Esophagus muscularis mucosa (tissue), 4 donors: ENCODE data around the gene DENR. TPM values are rescaled to one million over a fixed set of nuclear protein-coding genes. Genes with fewer than 3 reads are reported as not detected.
A peak's percentile ranks its signal among the peaks of the same experiment; 100 is the strongest.
"Not testable (repeated sequence)": the region's sequence is repeated elsewhere in the genome, so short reads cannot be mapped to it uniquely, and the experiment has no call there.

Source experiments
- DNase-seq: peaks from one replicate; pipeline ENCODE4 v3.0.0-alpha.2; 2017; ENCODE audit errors: extremely low spot score
- H3K27ac ChIP-seq, 4 donors: fragments of 200-600 bp; sonication (generic); replicated peaks in 1 of 4; 1 replicate in 3 of 4; 2 replicates in 1 of 4; pipeline ENCODE4 v1.5.1; 2016 to 2019; ENCODE audit warnings: mild to moderate bottlenecking in 1 of 4
- H3K27me3 ChIP-seq, 4 donors: fragments of 200-600 bp; sonication (generic); one replicate each; pipeline versions ENCODE4 v1.5.1 to v1.6.0; 2016 to 2019
- H3K36me3 ChIP-seq, 4 donors: fragments of 200-600 bp; sonication (generic); one replicate each; pipeline ENCODE4 v1.5.1; 2016 to 2019
- H3K4me1 ChIP-seq, 4 donors: fragments of 200-600 bp; sonication (generic); one replicate each; pipeline ENCODE4 v1.5.1; 2016 to 2019
- H3K4me3 ChIP-seq, 4 donors: fragments of 200-600 bp; sonication (generic); 1 replicate in 2 of 4; 2 replicates in 2 of 4; pipeline ENCODE4 v1.5.1; 2016 to 2019; ENCODE audit warnings: mild to moderate bottlenecking in 4 of 4, moderate library complexity in 1 of 4
- H3K9me3 ChIP-seq, 4 donors: fragments of 200-600 bp; sonication (generic); 1 replicate in 3 of 4; 2 replicates in 1 of 4; pipeline ENCODE4 v1.5.1; 2016 to 2019
- EP300 ChIP-seq: sonication (generic); formaldehyde crosslinking; IDR thresholded peaks from one replicate; pipeline ENCODE4 v1.6.1; 2017; ENCODE audit warnings: antibody characterized with exemption
- POLR2A ChIP-seq: fragments of 450-650 bp; IDR thresholded peaks from one replicate; pipeline ENCODE4 v1.6.1; 2017; ENCODE audit warnings: antibody characterized with exemption, moderate library complexity, mild to moderate bottlenecking, low read depth
- POLR2AphosphoS5 ChIP-seq, 2 donors: sonication (generic); formaldehyde crosslinking; IDR thresholded peaks; one replicate each; pipeline ENCODE4 v1.6.1; 2017; ENCODE audit warnings: antibody characterized with exemption in 2 of 2
- WGBS: methylation state at CpG from one replicate; pipeline ENCODE4 v1.1.5; 2018; 5-methylcytosine and 5-hydroxymethylcytosine counted together
- intact Hi-C: fragments of 100-400 bp; cut with DNase I; formaldehyde crosslinking; loops from one replicate; pipeline ENCODE4 v1.15.1; 2023
- total RNA-seq, 4 donors: library from RNA; depleted of rRNA; stranded (reverse); fragments of >200 nt; gene quantifications; one replicate each; pipeline versions ENCODE4 v1.1.0 to v1.2.1, GENCODE V29; 2016
- TF ChIP-seq, protein P1 (sequence below), 3 experiments: fragments of 200-600 bp in 2 of 3; fragments of 450-650 bp in 1 of 3; sonication (generic) in 2 of 3; IDR thresholded peaks; one replicate each; pipeline ENCODE4 v1.5.1; 2017 to 2019; ENCODE audit warnings: antibody characterized with exemption in 3 of 3, mild to moderate bottlenecking in 2 of 3, moderate library complexity in 1 of 3

The DENR gene, protein sequence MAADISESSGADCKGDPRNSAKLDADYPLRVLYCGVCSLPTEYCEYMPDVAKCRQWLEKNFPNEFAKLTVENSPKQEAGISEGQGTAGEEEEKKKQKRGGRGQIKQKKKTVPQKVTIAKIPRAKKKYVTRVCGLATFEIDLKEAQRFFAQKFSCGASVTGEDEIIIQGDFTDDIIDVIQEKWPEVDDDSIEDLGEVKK
- 10 to 100 TPM; 20.7 to 32.1 (median 23.7) TPM for total RNA-seq

DNA sequence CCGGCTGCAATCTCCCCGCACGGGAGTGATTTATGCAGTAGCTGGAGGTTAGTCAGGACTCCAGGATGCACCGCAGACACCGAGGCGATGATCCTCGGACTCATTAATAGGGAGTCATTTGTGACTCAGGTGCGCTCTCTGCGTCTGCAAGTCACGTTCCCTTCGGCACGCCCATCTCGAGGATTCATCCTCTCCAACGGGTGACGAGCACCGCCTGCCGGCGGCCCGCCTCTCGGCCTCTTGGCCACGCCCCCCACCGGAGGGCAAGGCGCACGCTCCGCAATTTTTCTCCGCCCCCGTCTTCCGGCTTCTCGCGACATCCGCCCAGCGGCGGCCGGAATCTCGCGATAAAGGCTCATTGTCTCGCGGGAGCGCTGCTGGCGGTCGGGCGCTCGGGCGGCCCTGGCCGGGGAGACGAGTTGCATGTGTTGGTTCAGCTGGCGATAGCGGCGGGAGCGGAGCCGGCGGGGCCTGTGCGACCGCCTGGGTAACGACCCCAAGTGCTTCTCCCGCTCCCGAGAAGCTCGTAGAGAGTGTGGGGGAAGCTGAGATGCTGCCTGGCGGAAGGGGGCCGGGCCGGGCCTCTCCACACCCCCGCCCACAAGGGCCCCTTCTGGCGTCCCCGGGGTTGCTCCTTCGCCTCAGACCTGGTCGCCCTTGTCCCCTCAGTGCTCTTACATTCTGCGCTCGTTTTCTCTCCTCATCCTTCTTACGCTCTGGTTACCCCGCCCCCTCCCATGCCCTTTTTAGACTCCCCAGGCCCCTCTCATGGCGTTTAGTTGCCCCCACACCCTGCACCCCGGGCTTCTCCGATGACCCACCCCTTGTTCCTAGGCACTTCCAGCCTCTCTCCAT is at the start of gene DENR:
DENR (plus strand) TSS at position 361 of the 855 bp plus-strand sequence. CDS start 878 bp downstream, outside the sequence.
- TF ChIP-seq POLR2AphosphoS5 (IDR thresholded peaks at IDR 0.05) (peak; percentile 94), POLR2A (peak; percentile 43), EP300 (no peak)
- TF ChIP-seq, protein P1, sequence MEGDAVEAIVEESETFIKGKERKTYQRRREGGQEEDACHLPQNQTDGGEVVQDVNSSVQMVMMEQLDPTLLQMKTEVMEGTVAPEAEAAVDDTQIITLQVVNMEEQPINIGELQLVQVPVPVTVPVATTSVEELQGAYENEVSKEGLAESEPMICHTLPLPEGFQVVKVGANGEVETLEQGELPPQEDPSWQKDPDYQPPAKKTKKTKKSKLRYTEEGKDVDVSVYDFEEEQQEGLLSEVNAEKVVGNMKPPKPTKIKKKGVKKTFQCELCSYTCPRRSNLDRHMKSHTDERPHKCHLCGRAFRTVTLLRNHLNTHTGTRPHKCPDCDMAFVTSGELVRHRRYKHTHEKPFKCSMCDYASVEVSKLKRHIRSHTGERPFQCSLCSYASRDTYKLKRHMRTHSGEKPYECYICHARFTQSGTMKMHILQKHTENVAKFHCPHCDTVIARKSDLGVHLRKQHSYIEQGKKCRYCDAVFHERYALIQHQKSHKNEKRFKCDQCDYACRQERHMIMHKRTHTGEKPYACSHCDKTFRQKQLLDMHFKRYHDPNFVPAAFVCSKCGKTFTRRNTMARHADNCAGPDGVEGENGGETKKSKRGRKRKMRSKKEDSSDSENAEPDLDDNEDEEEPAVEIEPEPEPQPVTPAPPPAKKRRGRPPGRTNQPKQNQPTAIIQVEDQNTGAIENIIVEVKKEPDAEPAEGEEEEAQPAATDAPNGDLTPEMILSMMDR (IDR thresholded peaks at IDR 0.05), result peak; percentile 80 to 97 (median 92)
- WGBS, result 0% methylated on average over 30 of the region's 73 CpGs
- intact Hi-C loops, result loop anchor here (10.0 kb wide), 2 partner anchors 118 to 228 kb away; partner anchors contain the start of genes KNTC1 and RSRC2

DNA sequence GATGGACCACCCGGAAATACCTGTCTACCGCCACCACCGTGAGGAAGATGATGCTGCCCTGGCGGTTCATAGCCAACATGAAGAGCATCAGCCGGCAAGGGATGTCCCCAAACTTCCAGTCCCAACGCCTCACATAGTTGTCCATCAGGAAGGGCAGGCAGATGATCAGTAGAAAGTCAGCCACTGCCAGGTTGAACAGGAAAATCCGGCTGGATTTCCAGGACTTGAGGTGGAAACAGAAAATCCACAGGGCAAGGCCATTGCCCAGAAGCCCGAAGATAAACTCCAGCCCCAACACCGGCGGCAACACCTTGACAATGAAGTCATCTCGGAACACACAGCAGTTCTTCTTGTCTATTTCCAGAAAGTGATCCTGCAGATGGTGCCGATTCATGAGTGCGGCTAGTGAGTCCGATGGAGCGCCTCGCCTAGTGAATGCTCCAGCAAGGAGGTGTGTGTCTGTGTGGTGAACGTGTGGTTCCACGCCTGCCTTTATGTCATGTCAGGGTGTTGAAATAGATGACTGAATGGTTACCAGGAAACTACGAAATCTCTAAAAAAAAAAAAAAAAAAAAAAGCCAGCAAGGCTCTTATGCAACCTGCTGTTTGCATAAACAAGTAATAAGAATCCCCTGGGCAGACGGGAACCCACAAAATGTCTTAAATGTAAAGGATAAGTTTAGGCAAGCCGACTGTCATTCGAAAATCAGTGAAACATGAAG is 49.6 kb upstream of the DENR start, which contains the start of gene HCAR2:
HCAR2 (minus strand) TSS at position 468 of the 722 bp plus-strand sequence; CDS start at position 394, 74 bp downstream.
- H3K4me3 ChIP-seq, H3K27ac ChIP-seq, DNase-seq, H3K36me3 ChIP-seq, H3K27me3 ChIP-seq, H3K9me3 ChIP-seq, H3K4me1 ChIP-seq, intact Hi-C loops: not testable (repeated sequence)
- 81% methylated on average over 16 of the region's 22 CpGs for WGBS

More for the DNA sequence above, at the start of gene DENR:
- DNase-seq, result peak; percentile 99
- peak within 1 kb of the TSS; percentile 71 to 91 (median 89) for H3K4me3 ChIP-seq
- H3K9me3 ChIP-seq, result no peaks in the 10 kb centered on the region
- peaks cover 0 to 37% (median 28%) of the 10 kb centered on the region in 4 donors for H3K36me3 ChIP-seq
- peaks cover 15 to 33% (median 28%) of the 10 kb centered on the region in 4 donors for H3K4me1 ChIP-seq
- H3K27me3 ChIP-seq, result no peaks in the 10 kb centered on the region
- H3K27ac ChIP-seq, result peak within 1 kb of the TSS; percentile 78 to 86 (median 84)

DNA sequence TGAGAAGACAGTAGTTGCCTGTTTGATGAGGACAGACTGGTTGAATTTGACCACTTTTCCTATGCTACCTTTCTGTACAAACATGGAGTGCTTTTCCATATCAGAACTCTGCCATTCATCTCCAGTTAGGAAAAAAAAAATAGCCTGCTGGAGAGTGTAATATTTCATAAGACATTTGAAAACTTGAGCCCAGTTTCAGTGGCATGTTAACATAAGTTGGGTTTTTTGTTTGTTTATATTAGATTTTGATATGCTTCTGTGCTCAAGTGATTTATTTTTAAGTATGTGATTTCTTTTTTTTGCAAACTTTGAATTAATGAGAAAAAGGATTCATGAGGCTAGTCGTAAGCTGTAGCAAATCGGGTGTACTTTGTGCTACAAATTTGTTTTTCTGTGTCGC is 48.8 kb upstream of the DENR start:
- H3K4me3 ChIP-seq, H3K4me1 ChIP-seq, DNase-seq, intact Hi-C loops, H3K27ac ChIP-seq, H3K27me3 ChIP-seq, H3K9me3 ChIP-seq, H3K36me3 ChIP-seq: not testable (repeated sequence)
- 92% methylated on average over 3 of the region's 3 CpGs for WGBS

DNA sequence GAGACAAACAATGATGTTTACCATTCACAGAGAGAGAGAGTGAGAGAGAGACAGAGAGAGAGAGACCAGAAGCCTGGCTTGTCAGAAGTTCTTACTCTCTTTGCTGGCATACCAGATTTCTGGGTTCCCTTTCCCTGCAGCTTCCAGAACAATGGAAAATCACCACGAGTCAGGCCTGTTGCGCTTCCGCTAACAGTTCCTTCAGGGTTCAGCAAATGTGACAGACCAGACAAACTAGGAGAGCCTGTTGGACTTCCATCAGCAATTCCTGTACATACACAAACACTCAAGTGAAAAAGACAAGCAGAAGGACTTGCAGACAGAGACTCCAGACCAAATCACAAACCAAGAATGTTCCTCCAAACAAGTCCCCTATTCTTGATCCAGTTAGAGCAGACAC is 43.3 kb upstream of the DENR start:
- H3K9me3 ChIP-seq, H3K36me3 ChIP-seq, DNase-seq, H3K27ac ChIP-seq, intact Hi-C loops, H3K27me3 ChIP-seq, H3K4me1 ChIP-seq, H3K4me3 ChIP-seq: not testable (repeated sequence)
- no CpG with 5 or more reads among the region's 3 CpGs for whole genome bisulfite sequencing

DNA sequence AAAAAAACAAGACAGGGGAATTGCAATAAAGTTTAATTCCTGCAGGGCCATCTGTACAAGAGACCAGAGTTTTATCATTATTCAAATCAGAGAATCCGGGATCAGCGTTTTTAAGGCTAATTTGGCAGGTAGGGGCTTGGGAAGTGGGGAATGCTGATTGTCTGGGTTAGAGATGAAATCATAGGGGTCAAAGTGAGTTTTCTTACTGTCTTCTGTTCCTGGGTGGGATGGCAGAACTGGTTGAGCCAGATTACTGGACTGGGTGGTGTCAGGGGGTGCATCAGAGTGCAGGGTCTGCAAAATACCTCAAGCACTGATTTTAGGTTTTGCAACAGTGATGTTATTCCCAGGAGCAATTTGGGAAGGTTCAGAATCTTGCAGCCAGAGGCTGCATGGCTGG is 42.3 kb upstream of the DENR start:
- H3K27me3 ChIP-seq, intact Hi-C loops, H3K27ac ChIP-seq, DNase-seq, H3K4me3 ChIP-seq, H3K36me3 ChIP-seq, H3K4me1 ChIP-seq, H3K9me3 ChIP-seq: not testable (repeated sequence)
- 65% methylated on average over 2 of the region's 2 CpGs for whole genome bisulfite sequencing

DNA sequence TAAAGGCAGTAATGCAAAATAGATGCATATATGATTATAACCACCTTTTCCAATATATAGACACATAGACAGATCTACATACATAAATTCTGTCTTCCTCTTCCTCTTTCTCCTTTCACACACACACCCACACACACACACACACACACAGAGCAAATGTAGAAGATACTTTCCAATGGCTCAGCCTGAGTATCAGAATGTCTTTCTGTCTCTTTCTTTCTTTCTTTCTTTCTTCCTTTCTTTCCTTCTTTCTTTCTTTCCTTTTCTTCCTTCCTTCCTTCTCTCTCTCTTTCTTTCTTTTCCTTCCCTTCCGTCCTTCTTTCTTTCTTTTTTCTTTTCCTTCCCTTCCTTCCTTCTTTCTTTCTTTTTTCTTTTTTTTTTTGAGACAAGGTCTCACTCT is 41.4 kb upstream of the DENR start:
- H3K4me3 ChIP-seq, H3K36me3 ChIP-seq, H3K9me3 ChIP-seq, H3K4me1 ChIP-seq, H3K27me3 ChIP-seq, H3K27ac ChIP-seq, intact Hi-C loops, DNase-seq: not testable (repeated sequence)
- 84% methylated on average over 1 of the region's 1 CpG for WGBS

DNA sequence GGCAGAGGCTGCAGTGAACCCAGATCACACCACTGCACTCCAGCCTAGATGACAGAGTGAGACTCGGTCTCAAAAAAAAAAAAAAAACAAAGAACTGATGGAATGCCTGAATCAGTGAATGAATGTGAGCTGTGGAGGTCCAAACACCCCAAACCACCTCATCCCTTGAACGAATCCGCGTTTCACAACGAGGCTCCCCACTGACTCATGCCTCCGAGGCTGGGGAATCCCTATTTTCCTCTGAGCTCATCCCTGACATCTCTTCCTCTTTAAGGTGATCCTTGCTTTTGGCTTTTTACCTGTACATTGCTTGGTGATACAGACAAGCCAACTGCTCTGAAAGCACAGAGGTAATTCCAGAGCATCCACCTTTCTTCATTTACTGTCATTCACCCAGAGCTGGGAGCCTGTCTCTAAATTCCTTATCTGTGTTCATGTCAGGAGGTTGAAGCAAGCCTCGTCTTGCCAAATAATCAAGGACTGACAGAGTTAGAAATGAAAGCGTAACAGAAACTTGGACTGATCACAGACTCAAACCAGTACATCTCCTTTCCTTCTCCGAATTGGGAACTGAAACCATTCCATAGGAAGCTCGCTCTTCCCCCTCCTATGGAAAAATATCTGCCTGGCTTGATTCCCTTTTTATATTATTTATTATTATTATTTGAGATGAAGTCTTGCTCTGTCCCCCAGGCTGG is 39.0 kb upstream of the DENR start:
- DNase-seq, intact Hi-C loops, H3K9me3 ChIP-seq, H3K27me3 ChIP-seq, H3K4me1 ChIP-seq, H3K36me3 ChIP-seq, H3K27ac ChIP-seq, H3K4me3 ChIP-seq: not testable (repeated sequence)
- 70% methylated on average over 4 of the region's 10 CpGs for WGBS

DNA sequence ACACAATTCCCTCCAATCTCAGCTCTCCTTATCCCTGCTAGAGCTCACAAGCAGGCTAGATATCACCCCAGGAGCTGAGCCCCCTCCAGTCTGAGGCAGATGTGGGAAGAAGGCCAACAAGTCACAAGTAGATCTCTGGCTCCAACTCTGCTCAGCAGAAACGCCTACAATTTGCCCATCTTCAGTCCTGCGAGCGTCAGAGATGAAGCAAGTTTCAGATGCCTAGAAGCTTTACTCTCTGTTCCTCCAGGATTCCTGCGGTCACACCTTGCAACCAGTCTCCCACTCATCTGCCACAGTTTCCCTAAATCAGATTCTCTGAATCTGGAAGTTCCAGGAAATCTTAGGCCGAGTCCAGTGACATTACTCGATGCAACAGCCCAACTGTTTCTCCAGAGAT is 37.4 kb upstream of the DENR start:
- H3K9me3 ChIP-seq, DNase-seq, H3K27ac ChIP-seq, H3K27me3 ChIP-seq, H3K36me3 ChIP-seq, intact Hi-C loops, H3K4me3 ChIP-seq, H3K4me1 ChIP-seq: not testable (repeated sequence)
- 74% methylated on average over 6 of the region's 6 CpGs for WGBS

DNA sequence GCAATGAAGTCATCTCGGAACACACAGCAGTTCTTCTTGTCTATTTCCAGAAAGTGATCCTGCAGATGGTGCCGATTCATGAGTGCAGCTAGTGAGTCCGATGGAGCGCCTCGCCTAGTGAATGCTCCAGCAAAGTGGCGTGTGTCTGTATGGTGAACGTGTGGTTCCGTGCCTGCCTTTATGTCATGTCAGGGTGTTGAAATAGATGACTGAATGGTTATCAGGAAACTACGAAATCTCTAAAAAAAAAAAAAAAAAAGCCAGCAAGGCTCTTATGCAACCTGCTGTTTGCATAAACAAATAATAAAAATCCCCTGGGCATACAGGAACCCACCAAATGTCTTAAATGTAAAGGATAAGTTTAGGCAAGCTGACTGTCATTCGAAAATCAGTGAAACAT is 36.0 kb upstream of the DENR start, which contains the start of gene HCAR3:
HCAR3 (minus strand) TSS at position 154 of the 400 bp plus-strand sequence; CDS start at position 80, 74 bp downstream.
- 76% methylated on average over 10 of the region's 10 CpGs for WGBS
- H3K4me3 ChIP-seq, DNase-seq, H3K27me3 ChIP-seq, intact Hi-C loops, H3K4me1 ChIP-seq, H3K9me3 ChIP-seq, H3K27ac ChIP-seq, H3K36me3 ChIP-seq: not testable (repeated sequence)
